Measurements from ENCODE around the gene SDK2. TPM values are rescaled to one million over a fixed set of nuclear protein-coding genes. Genes with fewer than 3 reads are reported as not detected.

Gene SDK2
- polyA plus RNA-seq, 4 donors = 8.9 to 9.8 (median 8.9) TPM

DNA sequence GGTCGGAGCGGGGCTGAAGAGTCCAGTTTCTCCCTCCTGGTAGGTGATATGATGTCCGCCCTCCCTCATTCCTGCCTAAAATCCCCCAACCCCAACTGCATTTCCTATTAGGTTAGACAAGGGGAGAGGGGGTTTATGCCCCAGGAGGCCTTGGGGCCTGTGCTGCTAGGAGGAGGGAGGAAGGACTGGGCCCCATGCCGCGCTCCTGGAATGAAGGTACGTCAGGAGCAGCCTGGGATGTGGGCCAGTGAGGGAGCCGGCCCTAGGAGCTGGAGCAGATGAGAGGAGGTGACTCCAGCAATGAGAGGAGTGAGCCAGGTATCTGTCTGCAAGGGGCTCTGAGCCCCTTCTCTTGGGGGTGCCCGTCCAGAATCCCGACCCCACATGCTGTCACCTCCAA lies 285.6 kb downstream of the SDK2 start:
- no peak for DNase-seq (ENCODE audit: low read depth in 4 of 4, low spot score in 3 of 4)

- no peak for DNase-seq (ENCODE audit: low read depth in 4 of 4, low spot score in 3 of 4)
Observed at GRCh38 chr17:73357981-73358380, 286.3 kb downstream of the SDK2 start.

DNA sequence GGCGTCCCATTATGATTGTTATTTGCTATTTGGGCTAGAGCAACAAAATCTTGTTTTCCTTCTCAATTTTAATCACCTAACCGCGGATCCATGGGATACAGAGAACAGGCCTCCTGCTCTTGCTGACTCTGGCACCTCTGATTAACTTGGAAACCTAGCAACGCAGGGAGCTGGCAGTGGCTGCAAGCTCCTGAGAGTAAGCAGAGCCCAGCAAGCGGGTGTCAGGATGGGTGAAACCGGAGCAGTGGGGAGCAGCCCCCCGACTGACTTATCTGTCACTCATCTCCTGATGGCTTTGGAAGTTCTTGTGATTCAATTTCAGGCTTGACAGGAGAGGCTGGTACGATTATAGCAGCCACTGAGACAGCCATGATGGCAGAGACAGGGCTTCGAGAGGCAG lies 286.9 kb downstream of the SDK2 start:
- no peak for DNase-seq (ENCODE audit: low read depth in 4 of 4, low spot score in 3 of 4)

GRCh38 chr17:73356561-73357170 lies 287.6 kb downstream of the SDK2 start:
- DNase-seq (ENCODE audit: low read depth in 4 of 4, low spot score in 3 of 4) = no peak

GRCh38 chr17:73354423-73355284 lies 289.6 kb downstream of the SDK2 start:
- DNase-seq (ENCODE audit: low read depth in 4 of 4, low spot score in 3 of 4) = no peak

GRCh38 chr17:73352261-73352660 lies 292.0 kb downstream of the SDK2 start:
- DNase-seq (ENCODE audit: low read depth in 4 of 4, low spot score in 3 of 4) = no peak

- no peak for DNase-seq (ENCODE audit: low read depth in 4 of 4, low spot score in 3 of 4)
Observed at GRCh38 chr17:73351764-73352163, 292.5 kb downstream of the SDK2 start.

DNA sequence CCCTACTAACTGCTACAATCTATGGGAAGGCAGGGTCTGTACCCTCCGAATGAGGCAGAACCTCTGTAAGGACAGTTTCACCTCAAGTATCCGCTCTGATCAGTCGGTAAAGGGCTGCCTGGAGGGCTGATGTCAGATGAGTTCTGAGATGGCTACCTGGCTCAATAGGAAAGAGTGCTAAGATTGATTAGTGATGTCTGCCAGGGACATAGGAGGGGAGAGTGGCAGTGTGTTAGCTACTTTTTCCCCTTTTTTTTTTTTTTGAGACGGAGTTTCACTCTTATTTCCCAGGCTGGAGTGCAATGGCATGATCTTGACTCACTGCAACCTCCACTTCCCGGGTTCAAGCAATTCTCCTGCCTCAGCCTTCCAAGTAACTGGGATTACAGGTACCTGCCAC lies 293.4 kb downstream of the SDK2 start:
- no peak for DNase-seq (ENCODE audit: low read depth in 4 of 4, low spot score in 3 of 4)

- DNase-seq (ENCODE audit: low read depth in 4 of 4, low spot score in 3 of 4) = no peak
Observed at GRCh38 chr17:73349647-73350046, 294.6 kb downstream of the SDK2 start.

DNA sequence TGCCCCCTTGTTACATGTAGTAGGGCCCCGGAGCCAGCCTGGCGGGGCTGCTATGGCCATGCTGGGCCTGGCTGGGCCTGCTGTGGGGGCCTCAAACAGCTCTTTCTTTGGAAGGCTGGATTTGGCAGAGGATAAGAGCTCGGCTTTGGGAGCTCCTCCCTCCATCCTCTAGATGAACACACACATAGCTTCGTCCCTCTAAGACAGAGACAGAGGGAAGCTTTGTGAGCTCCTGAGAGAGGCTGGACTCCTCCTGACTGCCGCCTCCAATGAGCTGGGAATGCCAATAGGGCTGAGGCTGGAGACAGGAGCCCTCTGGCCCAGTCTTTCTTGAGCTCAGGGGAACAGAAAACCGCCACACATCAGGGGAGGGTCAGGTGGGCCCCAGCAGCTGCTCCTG lies 295.1 kb downstream of the SDK2 start:
- DNase-seq (ENCODE audit: low read depth in 4 of 4, low spot score in 3 of 4) = no peak

- DNase-seq (ENCODE audit: low read depth in 4 of 4, low spot score in 3 of 4) = no peak
Observed at GRCh38 chr17:73348829-73349095, 295.5 kb downstream of the SDK2 start.

- no peak for DNase-seq (ENCODE audit: low read depth in 4 of 4, low spot score in 3 of 4)
Observed at GRCh38 chr17:73348018-73348828, 296.0 kb downstream of the SDK2 start.

GRCh38 chr17:73347351-73347750 lies 296.9 kb downstream of the SDK2 start:
- DNase-seq (ENCODE audit: low read depth in 4 of 4, low spot score in 3 of 4) = no peak

DNA sequence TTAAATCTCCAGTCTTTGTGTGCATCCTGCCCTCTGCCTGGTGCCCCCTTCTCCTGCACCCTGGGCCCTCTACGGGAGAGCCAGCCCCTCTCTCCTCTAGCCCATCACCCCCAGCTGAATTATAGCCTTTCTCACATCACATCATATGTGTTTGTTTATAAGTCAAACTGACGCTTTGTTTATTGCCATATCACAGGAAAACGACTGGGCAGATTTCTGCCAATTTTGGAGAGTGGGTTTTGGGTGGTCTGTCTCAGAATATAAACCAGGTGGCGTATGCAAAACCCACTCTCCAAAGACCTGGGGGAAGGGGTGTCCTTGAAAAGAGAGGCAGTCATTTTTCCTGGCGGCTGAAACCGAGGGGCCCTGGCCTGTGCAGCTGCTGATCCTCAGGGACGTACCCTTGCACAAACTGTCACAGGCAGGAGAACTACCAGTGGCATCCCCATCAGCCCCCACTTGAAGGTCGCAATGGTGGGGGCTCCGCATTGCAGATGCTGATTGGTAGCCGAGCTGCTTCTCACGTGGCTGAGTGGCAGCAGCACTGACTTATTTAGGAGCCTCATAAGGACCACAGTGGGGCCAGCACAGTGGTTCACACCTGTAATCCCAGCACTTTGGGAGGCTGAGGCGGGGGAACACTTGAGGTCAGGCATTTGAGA lies 297.6 kb downstream of the SDK2 start:
- no peak for DNase-seq (ENCODE audit: low read depth in 4 of 4, low spot score in 3 of 4)

DNA sequence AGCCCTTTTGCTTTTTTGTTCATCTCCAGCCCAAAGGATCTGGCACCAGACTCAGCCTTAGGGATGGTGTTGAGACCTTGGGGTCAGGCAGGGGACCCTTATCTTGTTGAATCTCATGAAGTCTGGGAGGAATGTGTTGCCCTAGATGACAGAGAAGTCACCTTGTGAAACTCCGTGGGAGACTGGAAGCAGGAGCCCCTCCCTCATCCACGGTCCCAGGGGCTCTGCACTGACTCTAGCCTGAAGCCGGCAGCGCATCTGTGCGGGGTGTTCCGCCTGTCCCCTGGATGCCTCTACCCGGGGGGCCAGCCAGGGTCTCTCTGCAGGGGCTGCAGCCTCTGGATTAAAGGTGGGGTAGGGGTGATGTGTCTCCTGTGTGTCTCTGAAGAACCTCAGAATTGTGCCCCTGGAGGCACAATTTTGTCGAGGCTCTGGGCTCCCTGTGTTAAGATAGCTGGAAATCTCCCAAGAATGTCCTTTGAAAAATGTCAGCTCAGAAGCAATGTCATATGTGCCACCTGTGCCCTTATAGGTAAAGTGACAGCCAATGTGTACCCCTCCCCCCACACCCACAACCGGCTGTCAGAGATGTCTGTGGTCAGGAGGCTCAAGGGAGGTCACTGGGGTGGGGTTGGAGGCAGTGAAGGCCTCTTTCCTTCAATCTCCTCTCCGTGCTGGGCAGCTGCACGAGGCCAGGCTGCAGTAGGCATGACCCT lies 300.3 kb downstream of the SDK2 start:
- no peak for DNase-seq (ENCODE audit: low read depth in 4 of 4, low spot score in 3 of 4)

DNA sequence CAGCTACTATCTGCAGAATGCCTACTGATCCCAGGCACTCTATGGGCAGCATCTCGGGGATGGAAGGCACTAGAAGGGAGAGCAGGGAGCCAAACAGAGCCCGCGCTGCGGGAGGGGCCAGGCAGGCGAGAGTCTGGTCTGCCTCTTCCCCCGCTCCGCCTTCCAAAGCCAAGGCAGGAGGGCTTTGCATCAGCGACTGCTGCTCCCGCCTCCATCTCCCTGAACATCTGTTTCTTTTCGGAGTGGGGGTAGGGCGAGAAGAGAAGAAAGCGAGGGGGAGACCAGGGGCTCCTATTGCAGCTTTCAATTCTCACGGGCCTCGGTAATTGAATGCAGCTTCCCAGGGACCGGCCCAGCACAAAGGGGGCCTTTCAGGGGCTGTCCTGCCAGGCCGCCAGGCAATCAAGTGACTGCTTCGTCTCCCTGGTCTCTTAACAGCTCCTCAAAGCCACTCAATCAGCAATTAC lies 301.0 kb downstream of the SDK2 start:
- DNase-seq (ENCODE audit: low read depth in 4 of 4, low spot score in 3 of 4) = peak; percentile 77 to 91 (median 90)

GRCh38 chr17:73342541-73343167 lies 301.6 kb downstream of the SDK2 start:
- no peak for DNase-seq (ENCODE audit: low read depth in 4 of 4, low spot score in 3 of 4)

DNA sequence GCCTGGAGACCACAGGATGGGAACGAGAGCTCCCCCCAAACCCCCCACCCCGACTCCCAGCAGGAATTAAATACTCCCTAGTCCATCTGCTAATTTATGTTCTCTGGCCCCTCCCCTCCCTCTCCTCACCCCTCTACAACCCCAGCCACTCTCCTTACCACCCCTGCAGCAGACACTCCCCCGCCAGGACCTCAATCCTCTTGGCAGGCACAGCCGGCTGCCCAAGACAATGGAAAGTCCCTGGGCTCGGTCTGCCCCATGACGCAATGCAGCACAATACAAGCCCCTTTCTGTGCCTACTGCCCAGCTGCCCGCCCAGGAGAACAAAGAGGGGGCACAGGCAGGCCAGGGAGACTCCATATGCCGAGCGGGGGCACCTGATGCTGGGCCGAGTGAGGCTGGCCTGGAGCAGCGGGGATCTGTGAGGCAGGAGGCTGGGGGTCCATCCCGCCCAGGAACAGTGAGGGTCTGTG lies 302.2 kb downstream of the SDK2 start:
- peak in 3 of 4 donors; percentile 76 to 82 (median 81) for DNase-seq (ENCODE audit: low read depth in 4 of 4, low spot score in 3 of 4)

DNA sequence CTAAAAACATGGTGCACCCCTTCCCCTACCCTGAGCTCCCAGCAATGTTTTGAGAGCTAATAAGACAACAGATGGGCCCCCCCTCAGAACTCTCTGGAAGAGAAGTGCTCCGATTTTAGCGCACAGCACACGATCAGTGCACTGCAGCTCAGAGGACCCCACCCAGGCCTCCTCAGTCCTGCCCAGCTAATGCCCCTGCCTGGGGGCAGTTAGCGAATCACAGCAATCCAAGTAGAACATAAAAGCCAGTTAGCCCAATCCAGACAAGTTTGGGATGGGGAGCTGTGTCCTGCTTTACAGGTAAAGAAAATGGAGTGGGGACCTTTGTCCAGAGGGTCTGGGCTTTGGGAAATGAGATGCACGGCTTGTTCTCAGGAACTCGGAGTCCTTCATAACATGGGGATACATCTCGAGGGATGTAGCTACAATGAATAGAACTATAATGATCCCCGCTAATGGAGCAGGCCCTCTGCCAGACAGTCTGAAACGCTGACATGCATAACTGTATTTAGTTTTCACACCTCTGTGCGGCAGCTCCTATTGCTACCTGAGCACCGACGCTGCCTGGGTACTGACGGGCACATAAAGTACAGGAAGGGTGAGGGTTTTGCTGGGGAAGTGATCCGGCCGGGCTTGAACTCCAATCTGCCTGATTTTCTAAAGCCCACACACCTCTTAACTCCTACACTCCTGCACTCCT lies 302.7 kb downstream of the SDK2 start:
- no peak for DNase-seq (ENCODE audit: low read depth in 4 of 4, low spot score in 3 of 4)
